ENCODE results near the gene CRYGS.
A peak's percentile ranks its signal among the peaks of the same experiment; 100 is the strongest.
"Not testable (repeated sequence)": the region's sequence is repeated elsewhere in the genome, so short reads cannot be mapped to it uniquely, and the experiment has no call there.

CRYGS gene

DNA sequence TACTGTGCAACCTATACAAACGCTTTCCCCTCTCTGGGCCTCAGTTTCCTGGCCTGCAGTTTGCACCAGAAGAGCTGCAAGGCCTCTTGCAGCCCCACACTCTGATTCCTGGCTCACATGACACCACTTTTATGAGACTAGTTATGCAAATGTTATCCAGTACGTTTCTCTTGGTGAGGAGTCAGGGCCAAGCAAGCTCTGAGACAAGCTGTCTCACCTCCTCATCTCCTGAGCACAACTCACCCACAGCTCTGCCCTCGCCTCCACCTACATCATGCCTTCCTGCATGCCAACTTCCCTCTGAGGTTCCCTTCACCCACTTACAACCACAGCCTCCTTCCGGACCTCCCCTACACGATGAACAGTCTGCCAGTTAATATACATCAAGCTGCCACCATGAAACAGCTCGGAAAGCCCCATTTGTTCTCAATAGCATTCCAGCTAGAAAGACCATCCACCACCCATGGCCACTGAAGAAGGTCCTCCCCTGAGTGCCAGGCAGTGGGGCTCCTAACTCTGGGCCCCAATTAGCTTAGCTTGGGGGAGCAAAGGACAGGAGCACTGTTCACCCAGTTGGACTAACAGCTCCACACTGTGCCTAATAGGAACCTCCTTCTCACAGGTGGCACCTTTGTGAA, 25.0 kb downstream of the CRYGS start:
- DNase-seq (ENCODE audit: low read depth), result no peak

DNA sequence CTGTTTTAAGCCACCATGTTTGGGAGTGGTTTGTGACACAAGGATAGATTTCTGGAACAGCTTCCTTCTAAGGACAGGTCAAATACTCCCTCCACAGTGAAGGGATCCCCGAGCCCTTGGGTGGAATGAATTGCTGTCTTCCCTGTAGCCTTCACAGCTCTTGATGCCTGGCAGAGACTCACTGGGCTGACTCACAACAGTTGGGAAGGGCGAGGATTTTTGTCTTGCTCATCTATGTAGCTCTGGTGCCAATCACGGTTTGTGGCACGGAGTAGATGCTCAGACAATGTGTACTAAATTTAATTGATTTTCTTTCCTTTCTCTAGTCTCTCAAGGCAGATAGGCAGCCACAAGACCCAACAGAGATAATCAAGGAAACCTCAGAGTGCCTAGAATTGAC, 27.0 kb downstream of the CRYGS start:
- no peak for DNase-seq (ENCODE audit: low read depth)

DNA sequence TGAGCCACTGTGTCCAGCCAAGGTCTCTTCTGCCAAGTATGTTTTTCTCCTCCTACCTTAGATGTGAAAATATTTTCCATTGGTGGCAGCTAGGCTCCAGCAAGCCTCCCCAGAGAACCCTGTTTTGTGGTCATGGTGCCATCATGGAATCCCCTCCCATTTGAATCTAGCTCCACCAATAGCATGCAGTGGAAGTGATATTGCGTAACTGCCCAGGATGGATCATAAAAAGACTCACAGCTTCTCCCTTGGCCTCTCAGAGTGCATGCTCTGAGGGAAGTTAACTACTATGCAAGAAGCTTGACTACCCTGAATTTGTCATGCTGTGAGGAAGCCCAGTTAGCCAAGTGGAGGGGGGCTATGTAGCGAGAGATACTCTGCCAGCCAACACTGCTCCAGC, 27.5 kb downstream of the CRYGS start:
- DNase-seq (ENCODE audit: low read depth), result no peak

DNA sequence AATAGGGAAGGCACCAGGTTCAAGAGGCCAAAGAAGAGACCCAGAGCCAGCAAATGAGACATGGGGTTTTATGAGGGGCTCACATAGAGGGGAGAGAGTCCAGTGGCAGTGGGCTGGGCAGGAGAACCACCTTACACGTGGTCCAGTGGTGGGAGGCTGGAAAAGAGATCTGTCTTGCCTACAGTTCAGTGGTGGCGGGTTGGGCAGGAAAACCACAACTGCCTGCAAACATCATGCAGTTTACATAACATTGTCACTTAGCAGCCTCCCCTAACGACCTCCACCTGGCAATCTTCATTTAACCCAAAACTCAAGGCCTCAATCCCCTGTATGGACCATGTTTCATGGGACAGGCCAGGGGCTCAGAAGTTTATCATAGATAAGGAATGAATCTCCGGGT, 29.1 kb downstream of the CRYGS start:
- no peak for DNase-seq (ENCODE audit: low read depth)

DNA sequence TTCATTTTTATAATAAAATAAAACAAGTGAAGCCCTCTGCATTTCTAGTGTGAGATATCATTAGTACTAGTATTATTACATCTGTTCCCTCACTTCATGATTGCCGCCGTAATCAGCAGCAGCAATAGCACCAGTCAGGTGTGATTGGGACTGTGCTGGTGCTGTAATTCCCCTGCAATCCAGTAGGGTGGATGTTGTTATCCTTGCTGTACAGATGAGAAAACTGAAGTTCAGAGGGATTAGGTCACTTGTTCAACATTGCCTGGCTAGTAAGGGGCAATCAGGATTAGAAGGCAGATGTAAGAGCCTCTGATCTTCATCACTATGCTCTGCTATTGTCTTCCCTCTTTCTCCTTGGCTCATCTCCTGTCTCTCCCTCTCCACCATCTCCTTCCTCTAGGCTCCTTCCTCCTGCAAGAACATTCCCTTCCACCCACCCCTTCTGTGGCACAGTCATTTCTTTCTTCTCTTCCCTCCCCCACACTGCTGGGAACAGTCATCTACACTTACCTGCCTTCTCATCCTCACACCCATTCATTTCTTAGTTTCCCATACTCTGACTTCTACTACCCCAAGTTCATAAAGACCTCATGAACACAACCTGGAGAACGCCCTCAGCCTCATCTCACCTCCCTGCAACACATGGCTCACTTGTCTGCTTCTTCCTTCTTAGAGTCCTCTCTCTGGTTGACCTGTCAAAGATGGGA, 29.7 kb downstream of the CRYGS start:
- DNase-seq (ENCODE audit: low read depth), result peak; percentile 14

DNA sequence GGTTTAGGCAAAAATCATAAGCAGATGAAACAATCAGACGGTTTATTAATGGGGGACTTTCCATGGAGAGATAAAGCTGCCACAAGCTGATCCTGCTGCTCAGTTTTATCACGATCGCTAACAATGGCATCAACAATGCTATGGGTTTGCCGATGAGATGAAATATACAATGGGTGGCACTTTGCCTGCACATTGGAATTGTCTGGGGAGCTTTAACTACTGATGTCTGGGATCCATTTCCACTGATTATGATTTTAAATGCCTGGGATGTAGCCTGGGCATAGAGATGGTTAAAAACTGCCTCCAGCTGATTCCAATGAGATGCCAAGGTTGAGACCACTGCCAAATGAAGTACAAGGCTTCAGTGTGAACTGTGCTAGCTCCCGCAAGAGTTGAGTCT, 30.8 kb downstream of the CRYGS start:
- DNase-seq (ENCODE audit: low read depth), result no peak

DNA sequence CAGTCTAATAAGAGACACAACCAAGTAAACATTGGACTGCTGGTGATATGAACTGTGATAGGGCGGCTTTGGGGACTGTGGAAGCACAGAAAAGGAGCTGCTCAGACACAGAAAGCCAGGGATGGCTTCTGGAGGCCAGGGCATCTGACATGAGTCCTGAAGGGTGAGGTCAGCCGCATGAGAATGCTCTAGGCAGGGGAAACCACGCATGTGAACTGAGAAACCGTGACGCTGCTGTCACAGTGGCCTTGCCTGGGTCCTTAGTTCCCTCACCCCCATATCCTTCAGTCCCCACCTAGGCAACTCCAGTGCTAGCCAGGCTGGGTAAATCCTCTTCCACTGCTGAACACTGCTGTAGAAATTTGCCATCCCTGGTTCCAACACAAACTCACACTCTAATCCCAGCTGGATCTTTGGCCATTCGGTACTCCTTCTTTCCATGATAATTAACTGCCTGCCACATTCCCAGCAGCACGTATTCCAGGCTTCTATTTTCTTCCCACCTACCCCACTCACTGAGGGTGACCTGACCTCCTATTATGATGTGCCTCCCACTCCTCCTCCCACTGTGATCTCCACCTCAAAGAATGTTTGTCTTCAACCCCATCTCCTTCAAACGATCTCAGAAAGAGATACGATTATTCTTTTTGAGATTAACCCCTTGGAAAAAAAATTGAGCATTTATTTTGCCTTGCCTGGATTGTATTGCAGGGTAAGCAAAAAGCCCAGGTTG, 31.4 kb downstream of the CRYGS start:
- no peak for DNase-seq (ENCODE audit: low read depth)

DNA sequence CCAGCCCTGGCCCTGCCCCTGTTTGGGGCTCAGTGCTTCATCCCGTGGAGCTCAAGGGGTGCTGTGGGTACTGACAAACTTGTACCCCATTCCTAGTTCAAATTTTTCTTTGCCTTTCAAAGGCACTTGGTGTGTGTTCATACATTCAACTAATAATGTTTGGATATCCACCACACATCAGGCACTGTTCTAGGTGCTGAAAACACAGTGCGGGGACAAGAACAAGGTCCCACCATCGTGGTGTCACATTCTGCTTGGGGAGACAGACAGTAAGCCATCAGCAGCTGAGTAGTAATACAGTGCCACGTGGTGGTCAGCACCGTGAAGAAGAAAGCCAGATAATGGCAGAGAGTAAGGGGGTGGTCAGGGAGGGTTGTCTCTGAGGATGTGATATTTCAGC, 32.5 kb downstream of the CRYGS start:
- no peak for DNase-seq (ENCODE audit: low read depth)

DNA sequence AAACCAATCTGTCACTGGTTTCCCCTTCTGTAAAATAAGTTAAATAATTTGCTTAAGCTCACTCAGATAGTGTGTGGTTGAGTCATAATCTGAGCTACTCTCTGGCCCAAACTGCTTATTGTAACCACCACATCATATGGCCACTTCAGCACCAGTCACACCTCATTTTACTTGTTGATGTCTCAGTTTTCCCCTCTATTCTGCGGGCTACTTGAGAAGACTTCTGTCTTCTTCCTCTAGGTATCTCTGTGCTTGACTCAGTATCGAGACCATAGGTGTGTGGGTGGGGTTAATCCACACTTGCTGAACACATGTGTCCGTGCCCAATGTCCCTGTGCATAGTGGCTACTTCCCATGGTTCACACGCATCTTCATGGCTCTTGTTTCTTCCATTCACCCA, 32.9 kb downstream of the CRYGS start:
- no peak for DNase-seq (ENCODE audit: low read depth)

DNA sequence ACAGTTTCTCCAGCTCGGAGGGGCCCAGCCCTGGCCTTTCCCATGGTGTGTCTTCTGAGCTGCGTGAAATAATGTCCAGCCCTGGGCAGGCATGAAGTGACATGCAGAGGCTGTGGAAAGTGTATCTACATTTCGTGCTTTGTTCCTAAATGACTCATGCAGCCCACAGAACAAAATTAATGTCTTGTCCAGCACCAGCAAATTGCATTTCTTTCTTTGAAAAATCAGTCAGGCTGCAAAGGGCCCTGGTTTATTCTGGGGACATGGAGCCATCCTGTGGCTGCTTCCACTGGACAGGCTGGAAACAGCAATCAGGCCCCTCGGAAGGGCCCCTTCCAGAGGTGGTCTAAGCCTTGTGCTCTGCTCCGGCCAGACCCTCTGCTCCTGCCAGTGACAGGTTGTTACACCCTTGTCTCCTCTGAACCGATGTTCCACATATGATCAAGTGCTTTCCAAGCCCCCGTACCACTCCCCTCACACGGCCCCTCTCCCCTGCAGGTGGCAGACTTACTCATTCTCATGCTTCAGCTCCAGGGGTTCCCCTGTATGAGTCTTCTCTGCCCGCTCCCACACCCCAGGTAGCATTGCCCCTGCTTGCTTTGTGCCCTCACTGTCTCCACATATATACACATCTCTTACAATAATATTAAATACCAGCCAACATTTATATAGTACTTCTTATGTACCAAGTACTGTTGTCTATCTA, 33.7 kb downstream of the CRYGS start:
- DNase-seq (ENCODE audit: low read depth), result no peak

DNA sequence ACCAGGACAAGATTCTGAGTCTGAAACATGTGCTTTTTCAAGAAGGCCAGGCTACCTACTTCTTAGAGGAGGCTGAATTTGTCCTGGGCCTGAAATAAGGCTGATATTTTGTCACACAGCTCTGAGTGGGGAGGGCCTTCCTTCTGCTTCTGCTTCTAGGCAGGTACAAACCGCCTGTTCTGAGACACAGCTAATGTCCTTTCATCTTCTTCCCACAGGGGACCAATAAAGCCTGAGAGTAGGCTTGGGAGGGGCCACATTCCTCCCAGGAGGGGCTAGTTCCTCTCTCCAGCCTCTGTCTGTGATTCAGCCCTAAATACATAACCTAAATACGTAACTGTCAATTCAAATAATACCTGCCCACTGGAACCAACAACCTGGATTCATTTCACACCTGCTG, 34.8 kb downstream of the CRYGS start:
- DNase-seq (ENCODE audit: low read depth), result no peak

DNA sequence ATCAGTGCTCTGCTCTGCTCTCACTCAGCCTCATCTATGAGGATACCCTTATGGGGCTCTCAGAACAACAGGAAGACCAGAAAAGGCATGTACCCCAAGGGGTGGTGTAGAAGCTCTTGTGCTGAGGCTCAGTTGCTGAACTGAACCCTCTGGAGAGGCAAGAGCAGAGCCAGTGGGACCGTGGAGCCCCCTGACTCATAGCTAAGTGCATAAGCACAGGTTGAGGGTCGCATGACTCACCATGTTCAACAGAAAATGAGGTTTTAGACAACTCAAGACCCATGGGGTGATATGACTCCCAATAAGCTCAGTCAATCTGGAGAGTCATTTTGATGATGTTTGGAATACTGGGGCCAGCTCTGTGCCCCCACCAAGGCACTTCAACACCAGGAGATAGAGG, 37.3 kb downstream of the CRYGS start:
- no peak for DNase-seq (ENCODE audit: low read depth)

DNA sequence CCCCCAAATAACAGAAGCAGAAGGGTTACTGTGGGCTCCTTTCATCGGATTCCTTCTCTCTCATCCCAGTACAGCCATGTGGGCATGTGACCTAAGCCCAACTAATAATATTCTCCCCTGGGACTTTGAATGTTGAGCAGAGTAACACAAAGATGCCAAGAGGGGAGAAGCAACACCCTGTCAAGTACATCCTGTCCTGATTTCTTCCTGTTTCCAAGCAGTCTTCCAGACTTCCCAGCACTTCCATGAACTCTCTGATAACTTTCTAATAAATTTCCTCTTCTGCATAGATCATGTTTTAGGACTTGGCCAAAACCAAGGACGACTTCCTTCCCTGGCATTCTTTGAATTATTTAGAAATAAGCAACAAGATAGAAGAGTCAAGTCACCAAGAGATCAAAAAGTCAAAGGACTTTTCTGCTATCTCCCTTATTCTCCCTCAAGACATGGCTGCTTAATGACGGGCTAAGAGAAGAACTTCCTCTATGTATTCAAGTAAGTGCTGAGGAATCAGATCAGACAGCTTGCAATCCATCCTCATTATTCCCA, 37.9 kb downstream of the CRYGS start:
- no peak for DNase-seq (ENCODE audit: low read depth)

DNA sequence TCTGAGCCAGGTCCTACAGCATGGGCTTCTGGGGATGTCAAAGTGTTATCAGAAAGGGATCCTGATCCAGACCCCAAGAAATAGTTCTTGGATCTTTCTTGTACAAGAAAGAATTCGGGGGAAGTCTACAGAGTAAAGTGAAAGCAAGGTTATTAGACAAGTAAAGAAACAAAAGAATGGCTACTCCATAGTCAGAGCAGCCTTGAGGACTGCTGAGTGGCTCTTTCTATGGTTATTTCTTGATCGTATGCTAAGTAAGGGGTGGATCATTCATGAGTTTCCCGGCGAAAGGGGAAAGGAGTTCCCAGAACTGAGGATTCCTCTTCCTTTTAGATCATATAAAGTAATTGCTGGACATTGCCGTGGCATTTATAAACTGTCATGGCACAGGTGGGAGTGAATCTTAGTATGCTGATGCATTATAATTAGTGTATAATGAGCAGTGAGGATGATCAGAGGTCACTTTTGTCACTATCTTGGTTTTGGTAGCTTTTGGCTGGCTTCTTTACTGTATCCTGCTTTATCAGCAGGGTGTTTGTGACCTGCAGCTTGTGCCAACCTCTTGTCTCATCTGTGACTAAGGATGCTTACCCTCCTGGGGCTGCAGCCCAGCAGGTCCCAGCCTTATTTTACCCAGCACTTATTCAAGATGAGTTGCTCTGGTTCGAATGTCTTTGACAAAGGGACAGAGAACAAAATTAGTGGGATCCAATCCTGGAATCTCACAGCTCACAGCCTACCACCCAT, 41.0 kb downstream of the CRYGS start:
- DNase-seq (ENCODE audit: low read depth), result no peak

DNA sequence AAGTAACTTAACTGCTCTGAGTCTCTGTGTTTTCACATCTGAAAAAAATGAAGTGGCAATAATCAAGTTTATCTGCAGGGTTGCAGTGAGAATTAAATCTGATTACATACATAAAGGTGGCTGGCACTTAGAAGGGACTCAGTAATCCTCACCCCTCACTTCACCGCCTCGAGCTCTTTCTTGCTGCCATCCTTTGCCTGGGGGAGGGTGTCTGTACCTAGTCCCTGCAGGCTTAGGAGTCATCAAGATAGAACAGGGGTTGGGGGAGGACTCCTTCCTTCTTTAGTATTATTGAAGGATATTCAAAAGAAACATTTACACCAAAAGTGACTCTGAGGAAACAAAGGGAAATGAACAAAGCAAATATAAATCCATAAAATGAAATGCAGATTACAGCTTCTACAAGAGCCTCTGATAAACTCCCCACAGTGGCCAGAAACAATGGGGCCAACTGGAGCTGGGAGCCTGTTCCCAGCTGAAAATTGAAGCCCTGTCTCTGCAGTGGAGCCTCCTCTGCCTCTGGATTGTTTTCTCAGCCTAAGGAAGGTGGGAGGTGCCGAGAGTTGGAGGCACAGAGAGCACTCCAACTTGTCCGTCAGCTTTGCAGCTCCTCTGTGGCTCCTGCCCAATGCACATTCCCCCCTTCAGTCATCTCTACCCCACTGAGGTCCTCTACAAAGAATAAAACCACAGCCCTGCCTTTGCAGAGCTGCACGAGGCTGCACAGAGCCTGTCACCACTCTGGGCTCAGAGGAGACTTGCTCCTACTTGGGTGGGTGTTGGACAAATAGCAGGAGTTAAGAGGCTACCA, 41.8 kb downstream of the CRYGS start:
- DNase-seq (ENCODE audit: low read depth), result no peak

DNA sequence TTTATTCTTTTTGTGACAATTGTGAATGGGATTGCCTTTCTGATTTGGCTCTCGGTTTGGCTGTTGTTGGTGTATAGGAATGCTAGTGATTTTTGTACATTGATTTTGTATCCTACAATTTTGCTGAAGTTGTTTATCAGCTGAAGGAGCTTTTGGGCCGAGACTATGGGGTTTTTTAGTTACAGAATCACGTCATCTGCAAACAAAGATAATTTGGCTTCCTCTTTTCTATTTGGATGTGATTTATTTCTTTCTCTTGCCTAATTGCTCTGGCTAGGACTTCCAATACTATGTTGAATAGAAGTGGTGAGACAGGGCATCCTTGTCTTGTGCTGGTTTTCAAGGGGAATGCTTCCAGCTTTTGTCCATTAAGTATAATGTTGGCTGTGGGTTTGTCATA, 44.2 kb downstream of the CRYGS start:
- not testable (repeated sequence) for DNase-seq (ENCODE audit: low read depth)

DNA sequence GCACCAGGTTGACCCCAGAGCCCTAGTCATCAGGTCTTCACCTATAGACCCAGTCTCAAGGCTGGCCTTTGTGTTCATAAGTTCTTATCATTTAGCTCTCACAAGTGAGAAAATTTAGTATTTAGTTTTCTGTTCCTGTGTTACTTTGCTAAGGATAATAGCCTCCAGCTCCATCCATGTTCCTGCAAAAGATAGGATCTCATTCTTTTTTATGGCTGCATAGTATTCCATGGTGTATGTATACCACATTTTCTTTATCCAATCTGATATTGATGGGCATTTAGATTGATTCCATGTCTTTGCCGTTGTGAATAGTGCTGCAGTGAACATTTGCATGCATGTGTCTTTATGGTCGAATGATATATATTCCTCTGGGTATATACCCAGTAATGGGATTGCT, 46.2 kb downstream of the CRYGS start:
- not testable (repeated sequence) for DNase-seq (ENCODE audit: low read depth)

DNA sequence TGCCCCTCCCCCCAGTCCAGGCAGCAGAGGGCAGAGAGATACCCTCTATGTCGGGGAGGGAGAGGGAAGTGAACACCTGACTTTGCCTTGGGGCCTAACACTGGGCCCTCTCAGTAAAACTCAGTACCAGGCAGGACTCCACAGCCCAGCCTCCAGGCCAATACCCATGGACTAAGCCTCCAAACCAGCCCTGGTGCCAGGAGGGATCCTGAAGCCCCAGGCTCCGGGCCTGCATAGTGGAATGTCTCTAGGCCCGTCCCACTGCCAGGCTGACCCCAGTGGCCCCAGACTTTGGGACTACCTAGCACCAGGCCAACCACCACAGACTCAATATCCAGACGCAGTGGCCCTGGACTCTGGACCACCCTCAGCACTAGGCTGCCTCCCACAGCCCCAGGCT, 46.6 kb downstream of the CRYGS start:
- no peak for DNase-seq (ENCODE audit: low read depth)

DNA sequence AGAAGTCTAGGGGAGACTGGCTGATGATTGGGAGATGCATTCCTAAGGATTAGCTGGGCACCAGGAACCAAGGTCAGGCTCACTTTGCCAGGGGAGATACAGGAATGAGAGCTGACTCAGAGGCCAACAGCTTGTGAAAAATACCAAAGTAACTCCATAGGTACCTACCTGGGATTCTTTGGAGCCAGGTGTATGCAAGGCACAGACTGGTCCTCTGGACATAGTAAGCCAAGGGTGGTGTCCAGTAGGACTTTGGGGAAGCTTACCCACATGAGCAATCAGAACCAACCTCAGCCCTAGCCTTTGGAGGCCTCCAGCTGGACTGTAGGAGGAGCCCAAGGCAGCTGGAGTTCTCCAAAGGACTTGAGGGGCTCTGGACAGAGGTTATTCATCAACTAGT, 47.5 kb downstream of the CRYGS start:
- no peak for DNase-seq (ENCODE audit: low read depth)

DNA sequence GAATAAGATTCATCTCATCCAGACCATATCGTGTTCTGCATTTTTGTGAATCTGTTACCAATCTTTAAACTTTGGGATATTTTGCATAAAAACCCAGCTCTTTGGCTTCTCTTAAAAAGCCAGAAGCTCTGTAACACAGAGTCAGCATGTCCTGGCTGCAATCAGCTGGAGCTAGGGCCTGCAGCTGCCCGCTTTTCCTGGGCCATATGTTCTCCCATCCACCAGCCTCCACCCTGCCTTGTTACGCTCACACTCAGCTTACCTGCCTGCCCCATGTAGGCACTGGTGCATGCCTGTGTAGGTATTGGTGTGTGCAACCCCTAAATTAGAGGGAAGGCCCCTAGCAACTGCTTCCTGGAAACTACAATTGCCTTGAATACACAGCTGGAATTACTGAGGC, 48.2 kb downstream of the CRYGS start:
- DNase-seq (ENCODE audit: low read depth), result no peak
